HepG2 (cell line): ENCODE measurements around the gene ALK. TPM values are rescaled to one million over a fixed set of nuclear protein-coding genes. Genes with fewer than 3 reads are reported as not detected.

ENCODE experiments used
- ATAC-seq: fragments of 200-7000 bp; cut with Tn5 transposase; 3 replicates; pipeline ENCODE4 v1.9.1; 2020; ENCODE audit warnings: mild to moderate bottlenecking, moderate library complexity
- BruUV-seq: library from RNA; stranded (reverse); fragments of 400-500 nt; replicated peaks from 2 replicates; lab custom pipeline; 2021; lab: Mats Ljungman, UMichigan
- CTCF ChIA-PET: fragments of 300-600 bp; formaldehyde crosslinking; extraction: SDS; loops from one replicate; lab custom pipeline; 2021; ENCODE audit warnings: low total read pairs, inconsistent platforms, low intra/inter-chr PET ratio; lab: Yijun Ruan, JAX
- POLR2A ChIA-PET: fragments of 350-600 bp; sonication (Branson Sonifier 250); formaldehyde crosslinking; loops from one replicate; lab custom pipeline; 2020; ENCODE audit warnings: antibody characterized with exemption, inconsistent platforms; lab: Yijun Ruan, JAX
- DNase-seq: peaks from one replicate; pipeline ENCODE4 v3.0.0-alpha.2; 2015; ENCODE audit warnings: low spot score
- FAIRE-seq: peaks from 3 replicates; lab custom pipeline; 2011; peaks lifted over from hg19 to GRCh38; lab: Jason Lieb, UNC
- H2AFZ ChIP-seq: one replicate; pipeline ENCODE4 v1.6.1; 2011; ENCODE audit warnings: low read length, inconsistent platforms
- H3K27ac ChIP-seq: fragments of 300-600 bp; 3 replicates; pipeline ENCODE4 v1.8.0; 2011; ENCODE audit warnings: mixed run types, mild to moderate bottlenecking, mixed read lengths, low read length, inconsistent platforms; ENCODE audit not compliant: insufficient read depth; ENCODE audit errors: extremely low read length
- H3K27me3 ChIP-seq, 2 experiments: fragments of 200-600 bp in 1 of 2; 2 replicates in 1 of 2; 3 replicates in 1 of 2; pipeline versions ENCODE4 v1.6.0 to v1.8.0; 2011; ENCODE audit warnings: low read length in 2 of 2, mild to moderate bottlenecking in 2 of 2, moderate library complexity in 2 of 2, inconsistent platforms in 1 of 2; ENCODE audit not compliant: insufficient read depth in 2 of 2, control insufficient read depth in 1 of 2
- H3K36me3 ChIP-seq, 2 experiments: fragments of 200-600 bp in 1 of 2; replicated peaks in 1 of 2; 2 replicates in 1 of 2; 3 replicates in 1 of 2; pipeline versions ENCODE4 v1.5.1 to v1.8.0; 2011; ENCODE audit warnings: low read length in 2 of 2, inconsistent platforms in 1 of 2; ENCODE audit not compliant: insufficient read depth in 2 of 2, control insufficient read depth in 1 of 2
- H3K4me1 ChIP-seq: 2 replicates; pipeline ENCODE4 v1.5.1; 2012; ENCODE audit warnings: low read length, inconsistent platforms; ENCODE audit not compliant: insufficient read depth
- H3K4me2 ChIP-seq: 2 replicates; pipeline ENCODE4 v1.6.0; 2011; ENCODE audit warnings: low read depth, low read length, inconsistent platforms
- H3K4me3 ChIP-seq, 3 experiments: fragments of 200-600 bp in 1 of 3; sonication (generic), shearing (Covaris generic) in 1 of 3; replicated peaks in 1 of 3; 2 replicates each; pipeline ENCODE4 v1.5.1; 2011 to 2016; ENCODE audit warnings: low read length in 3 of 3, inconsistent platforms in 2 of 3, low read depth in 2 of 3, mild to moderate bottlenecking in 2 of 3, control low read depth in 1 of 3, mixed read lengths in 1 of 3; ENCODE audit not compliant: insufficient read depth in 1 of 3
- H3K79me2 ChIP-seq: one replicate; pipeline ENCODE4 v1.6.1; 2011; ENCODE audit warnings: low read length, inconsistent platforms; ENCODE audit not compliant: insufficient read depth
- H3K9ac ChIP-seq: 2 replicates; pipeline ENCODE4 v1.6.0; 2011; ENCODE audit warnings: mild to moderate bottlenecking, low read depth, low read length, inconsistent platforms; ENCODE audit not compliant: insufficient read depth
- H3K9me3 ChIP-seq: 2 replicates; pipeline ENCODE4 v1.5.1; 2012; ENCODE audit warnings: mild to moderate bottlenecking, low read length
- H4K20me1 ChIP-seq: 2 replicates; pipeline ENCODE4 v1.6.0; 2011; ENCODE audit warnings: inconsistent platforms, mild to moderate bottlenecking, low read length, moderate library complexity; ENCODE audit not compliant: insufficient read depth
- ETV5 ChIP-seq: IDR thresholded peaks from 2 replicates; pipeline ENCODE4 v1.6.1; 2018; ENCODE audit warnings: missing biosample characterization, missing genetic modification reagents, inconsistent platforms, borderline replicate concordance
- HNRNPL ChIP-seq: fragments of 200-400 bp; formaldehyde crosslinking; IDR thresholded peaks from 2 replicates; pipeline ENCODE4 v1.6.1; 2017; ENCODE audit warnings: mild to moderate bottlenecking, low read depth, low read length
- KLF11 ChIP-seq: IDR thresholded peaks from 2 replicates; pipeline ENCODE4 v1.6.1; 2016; ENCODE audit warnings: missing compliant biosample characterization
- MAFF ChIP-seq: IDR thresholded peaks from 2 replicates; pipeline ENCODE4 v1.6.1; 2011; ENCODE audit warnings: low read depth, low read length, improper control_type of control experiment
- MAFK ChIP-seq, 2 experiments: IDR thresholded peaks in 1 of 2; conservative IDR thresholded peaks in 1 of 2; 2 replicates each; pipeline ENCODE4 v1.6.1; 2011; ENCODE audit warnings: improper control_type of control experiment in 2 of 2, low read length in 2 of 2
- MIER2 ChIP-seq: IDR thresholded peaks from 2 replicates; pipeline ENCODE4 v1.6.1; 2016; ENCODE audit warnings: missing biosample characterization, missing genetic modification reagents
- NR2C2 ChIP-seq: sonication (generic); formaldehyde crosslinking; IDR thresholded peaks from 2 replicates; pipeline ENCODE4 v1.4.0; 2020; ENCODE audit warnings: missing genetic modification reagents, mild to moderate bottlenecking, moderate library complexity, borderline replicate concordance
- RBAK ChIP-seq: sonication (generic); formaldehyde crosslinking; IDR thresholded peaks from 2 replicates; pipeline ENCODE4 v1.5.1; 2020; ENCODE audit warnings: mild to moderate bottlenecking, missing genetic modification reagents
- ZBTB21 ChIP-seq: sonication (generic); formaldehyde crosslinking; IDR thresholded peaks from 2 replicates; pipeline ENCODE4 v1.4.0; 2020; ENCODE audit warnings: missing genetic modification reagents
- ZBTB8A ChIP-seq: sonication (generic); formaldehyde crosslinking; IDR thresholded peaks from 2 replicates; pipeline ENCODE4 v1.4.0; 2020; ENCODE audit warnings: mild to moderate bottlenecking, low read depth, missing genetic modification reagents, borderline replicate concordance
- ZSCAN9 ChIP-seq: IDR thresholded peaks from 2 replicates; pipeline ENCODE4 v1.6.1; 2016; ENCODE audit warnings: borderline replicate concordance
- WGBS: methylation state at CpG from one replicate; pipeline ENCODE4 v1.1.6; 2017; ENCODE audit warnings: low lambda C conversion rate; 5-methylcytosine and 5-hydroxymethylcytosine counted together
- in situ Hi-C: cut with HindIII; loops from 2 replicates; pipeline ENCODE4 v1.10.0; 2017; ENCODE audit warnings: low pct_unique_long_range_greater_than_20kb; ENCODE audit not compliant: extremely low pct_ligation_motif_present
- intact Hi-C: fragments of 100-400 bp; cut with micrococcal nuclease; formaldehyde crosslinking; loops from one replicate; pipeline ENCODE4 v1.10.0; 2022; ENCODE audit not compliant: unreplicated experiment
- polyA plus RNA-seq, 8 experiments: library from polyadenylated mRNA; depleted of rRNA in 3 of 8; stranded (reverse) in 7 of 8; unstranded in 1 of 8; fragments of >200 nt; fragmentation: Illumina TruSeq in 4 of 8; extraction: Trizol in 4 of 8; gene quantifications; 2 replicates each; pipeline versions ENCODE4 v1.2.1 to v1.2.3, GENCODE V29; 2011 to 2016; ENCODE audit warnings: low read depth in 4 of 8, missing spikeins in 1 of 8, mixed read lengths in 1 of 8; ENCODE audit not compliant: insufficient read depth in 1 of 8
- total RNA-seq, 5 experiments: library from RNA; depleted of rRNA; stranded (reverse); fragments of >200 nt; fragmentation: Illumina TruSeq; extraction: Trizol; gene quantifications; 2 replicates each; pipeline ENCODE4 v1.2.3, GENCODE V29; 2016; ENCODE audit warnings: low read depth in 1 of 5
- TF ChIP-seq, protein P1 (sequence below): sonication (generic); formaldehyde crosslinking; IDR thresholded peaks from 2 replicates; pipeline ENCODE4 v1.4.0; 2020; ENCODE audit warnings: mild to moderate bottlenecking, low read depth, missing genetic modification reagents
- TF ChIP-seq, protein P2 (sequence below): sonication (generic); formaldehyde crosslinking; IDR thresholded peaks from 2 replicates; pipeline ENCODE4 v1.5.0; 2020; ENCODE audit warnings: missing genetic modification reagents, mild to moderate bottlenecking, borderline replicate concordance
- TF ChIP-seq, protein P3 (sequence below): sonication (generic); formaldehyde crosslinking; IDR thresholded peaks from 2 replicates; pipeline ENCODE4 v1.5.0; 2020; ENCODE audit warnings: missing genetic modification reagents

Gene ALK
- total and polyA plus RNA-seq, 2 of the 13 experiments (the other 11 are each of a cell fraction or from before 2014, with no cell fraction given): not detected

DNA sequence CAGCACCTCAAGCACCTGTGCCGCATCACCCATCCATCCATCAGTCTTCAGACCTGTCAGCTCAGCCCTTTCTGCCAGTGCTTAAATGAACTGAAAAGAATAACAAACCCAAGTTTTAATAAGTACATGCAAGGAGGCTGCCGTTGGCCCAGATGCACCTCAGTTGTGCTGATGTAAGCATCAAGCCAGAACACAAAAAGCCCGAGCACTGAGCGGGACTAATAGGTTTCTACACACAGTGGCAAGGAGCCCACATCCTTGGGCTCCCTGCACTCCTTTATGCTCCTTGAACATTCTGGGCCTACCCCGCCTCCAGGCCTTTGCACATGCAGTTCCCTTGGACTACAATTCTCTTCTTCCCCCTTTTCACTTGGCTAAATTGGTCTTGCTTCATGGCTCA, 165.6 kb downstream of the ALK start:
- FAIRE-seq (no peak), DNase-seq (no peak), ATAC-seq (no peak)
- Histone ChIP-seq H3K9me3 (no peaks in the 10 kb centered on the region), H3K4me1 (no peaks in the 10 kb centered on the region), H4K20me1 (no peaks in the 10 kb centered on the region), H3K27me3 (peaks cover 0 to 13% of the 10 kb centered on the region in 2 experiments; a peak in 3 of 5 replicates), H3K27ac (no peak overlapping the region), H3K4me3 (no peak overlapping the region), H3K36me3 (no peaks in the 10 kb centered on the region), H3K4me2 (no peak overlapping the region), H3K79me2 (no peaks in the 10 kb centered on the region), H3K9ac (no peak overlapping the region), H2AFZ (no peak overlapping the region)
- POLR2A ChIA-PET: no interaction called here
- no TSS peak for BruUV-seq
- intact Hi-C loops: no loop called here
- in situ Hi-C loops: no loop called here
- no peak for TF ChIP-seq KLF11 (CRISPR knock-in tag)
- 0 out of 2 replicates have a peak, but pooled peaks have one; percentile 2 for TF ChIP-seq MAFF
- peak; percentile 29 to 39; a peak in 3 of 4 replicates for TF ChIP-seq MAFK (conservative IDR thresholded peaks at IDR 0.05 in 1 of 2, IDR thresholded peaks at IDR 0.05 in 1 of 2; ENCODE audit: low read length in 2 of 2)
- CTCF ChIA-PET: no interaction called here
- 31% methylated on average over 5 of the region's 5 CpGs for WGBS

DNA sequence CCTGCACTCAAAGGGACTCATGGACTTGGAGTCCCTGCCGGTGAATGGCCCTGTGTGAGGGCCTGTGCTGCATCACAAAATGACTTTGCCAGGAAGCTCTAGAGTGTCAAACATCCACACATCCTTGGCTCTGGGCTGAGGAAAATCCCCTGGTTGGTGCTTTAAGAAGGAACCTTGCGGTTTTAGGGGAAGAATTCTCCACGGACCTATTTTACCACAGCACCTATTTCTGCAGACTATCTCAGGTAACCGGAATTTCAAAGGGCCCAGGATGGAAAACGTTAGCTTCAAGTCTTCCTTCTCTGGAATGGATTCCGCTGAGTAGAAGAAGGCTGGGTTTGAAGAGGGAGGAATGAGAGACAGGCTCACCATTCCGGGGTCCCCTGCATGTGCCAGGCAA, 166.2 kb downstream of the ALK start:
- CTCF ChIA-PET: no interaction called here
- Histone ChIP-seq H3K4me2 (no peak overlapping the region), H4K20me1 (no peaks in the 10 kb centered on the region)
- no TSS peak for BruUV-seq
- no peak for DNase-seq
- TF ChIP-seq, protein P1, sequence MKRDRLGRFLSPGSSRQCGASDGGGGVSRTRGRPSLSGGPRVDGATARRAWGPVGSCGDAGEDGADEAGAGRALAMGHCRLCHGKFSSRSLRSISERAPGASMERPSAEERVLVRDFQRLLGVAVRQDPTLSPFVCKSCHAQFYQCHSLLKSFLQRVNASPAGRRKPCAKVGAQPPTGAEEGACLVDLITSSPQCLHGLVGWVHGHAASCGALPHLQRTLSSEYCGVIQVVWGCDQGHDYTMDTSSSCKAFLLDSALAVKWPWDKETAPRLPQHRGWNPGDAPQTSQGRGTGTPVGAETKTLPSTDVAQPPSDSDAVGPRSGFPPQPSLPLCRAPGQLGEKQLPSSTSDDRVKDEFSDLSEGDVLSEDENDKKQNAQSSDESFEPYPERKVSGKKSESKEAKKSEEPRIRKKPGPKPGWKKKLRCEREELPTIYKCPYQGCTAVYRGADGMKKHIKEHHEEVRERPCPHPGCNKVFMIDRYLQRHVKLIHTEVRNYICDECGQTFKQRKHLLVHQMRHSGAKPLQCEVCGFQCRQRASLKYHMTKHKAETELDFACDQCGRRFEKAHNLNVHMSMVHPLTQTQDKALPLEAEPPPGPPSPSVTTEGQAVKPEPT (CRISPR knock-in tag): no peak
- TF ChIP-seq NR2C2 (no peak), RBAK (CRISPR knock-in tag) (no peak), ZBTB8A (CRISPR knock-in tag) (no peak), MIER2 (CRISPR knock-in tag) (no peak), ZSCAN9 (no peak), ETV5 (CRISPR knock-in tag) (no peak), HNRNPL (no peak), ZBTB21 (CRISPR knock-in tag) (no peak)
- TF ChIP-seq, protein P2, sequence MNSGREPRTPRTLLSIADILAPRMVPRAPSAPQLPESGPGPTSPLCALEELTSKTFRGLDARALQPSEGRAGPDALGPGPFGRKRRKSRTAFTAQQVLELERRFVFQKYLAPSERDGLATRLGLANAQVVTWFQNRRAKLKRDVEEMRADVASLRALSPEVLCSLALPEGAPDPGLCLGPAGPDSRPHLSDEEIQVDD: no peak
- TF ChIP-seq, protein P3, sequence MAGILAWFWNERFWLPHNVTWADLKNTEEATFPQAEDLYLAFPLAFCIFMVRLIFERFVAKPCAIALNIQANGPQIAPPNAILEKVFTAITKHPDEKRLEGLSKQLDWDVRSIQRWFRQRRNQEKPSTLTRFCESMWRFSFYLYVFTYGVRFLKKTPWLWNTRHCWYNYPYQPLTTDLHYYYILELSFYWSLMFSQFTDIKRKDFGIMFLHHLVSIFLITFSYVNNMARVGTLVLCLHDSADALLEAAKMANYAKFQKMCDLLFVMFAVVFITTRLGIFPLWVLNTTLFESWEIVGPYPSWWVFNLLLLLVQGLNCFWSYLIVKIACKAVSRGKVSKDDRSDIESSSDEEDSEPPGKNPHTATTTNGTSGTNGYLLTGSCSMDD: no peak
- TF ChIP-seq, all 625 proteins: peak for 0
- H3K4me3 ChIP-seq: no peak overlapping the region
- FAIRE-seq (no peak), ATAC-seq (no peak)
- no peak overlapping the region for H3K9ac ChIP-seq
- in situ Hi-C loops: no loop called here
- no peak overlapping the region for H2AFZ ChIP-seq
- no peak overlapping the region for H3K27ac ChIP-seq
- POLR2A ChIA-PET: no interaction called here
- no peaks in the 10 kb centered on the region for H3K79me2 ChIP-seq
- H3K4me1 ChIP-seq: no peaks in the 10 kb centered on the region
- H3K9me3 ChIP-seq: no peaks in the 10 kb centered on the region
- peaks cover 0 to 13% of the 10 kb centered on the region in 2 experiments; a peak in 3 of 5 replicates for H3K27me3 ChIP-seq
- intact Hi-C loops: no loop called here
- WGBS: 12% methylated on average over 7 of the region's 7 CpGs
- H3K36me3 ChIP-seq: no peaks in the 10 kb centered on the region
